ENCODE data around the gene IL15RA. TPM values are rescaled to one million over a fixed set of nuclear protein-coding genes. Genes with fewer than 3 reads are reported as not detected.

IL15RA gene
- total RNA-seq, 2 donors from 2014 or later, result 9.6 to 30.5 TPM

DNA sequence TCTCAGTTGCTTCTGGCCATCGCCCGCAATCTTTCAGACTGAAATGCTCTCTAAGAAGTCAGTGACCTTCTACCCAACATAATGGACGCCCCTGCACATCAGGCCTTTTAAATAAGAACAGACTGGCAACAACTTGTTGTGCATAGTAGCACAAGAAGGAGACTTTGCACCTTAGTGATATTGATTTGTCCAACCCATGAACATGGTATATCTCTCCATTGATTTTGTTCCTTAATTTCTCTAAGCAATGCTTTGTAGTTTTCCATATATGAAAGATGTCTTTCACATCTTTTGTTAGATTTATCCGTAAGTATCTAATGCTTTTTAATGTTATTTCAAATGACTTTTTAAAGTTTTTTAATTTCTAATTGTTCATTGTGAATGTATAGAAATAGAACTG is 4.3 kb downstream of the IL15RA start:
- no peak for DNase-seq (ENCODE audit: low spot score)
- Histone ChIP-seq H3K27ac (no peak overlapping the region), H3K4me3 (no peak overlapping the region), H3K36me3 (no peaks in the 10 kb centered on the region), H3K9me3 (no peaks in the 10 kb centered on the region), H3K27me3 (no peaks in the 10 kb centered on the region), H3K4me1 (peaks cover 0 to 28% of the 10 kb centered on the region in 2 donors)
- TF ChIP-seq, protein P1, sequence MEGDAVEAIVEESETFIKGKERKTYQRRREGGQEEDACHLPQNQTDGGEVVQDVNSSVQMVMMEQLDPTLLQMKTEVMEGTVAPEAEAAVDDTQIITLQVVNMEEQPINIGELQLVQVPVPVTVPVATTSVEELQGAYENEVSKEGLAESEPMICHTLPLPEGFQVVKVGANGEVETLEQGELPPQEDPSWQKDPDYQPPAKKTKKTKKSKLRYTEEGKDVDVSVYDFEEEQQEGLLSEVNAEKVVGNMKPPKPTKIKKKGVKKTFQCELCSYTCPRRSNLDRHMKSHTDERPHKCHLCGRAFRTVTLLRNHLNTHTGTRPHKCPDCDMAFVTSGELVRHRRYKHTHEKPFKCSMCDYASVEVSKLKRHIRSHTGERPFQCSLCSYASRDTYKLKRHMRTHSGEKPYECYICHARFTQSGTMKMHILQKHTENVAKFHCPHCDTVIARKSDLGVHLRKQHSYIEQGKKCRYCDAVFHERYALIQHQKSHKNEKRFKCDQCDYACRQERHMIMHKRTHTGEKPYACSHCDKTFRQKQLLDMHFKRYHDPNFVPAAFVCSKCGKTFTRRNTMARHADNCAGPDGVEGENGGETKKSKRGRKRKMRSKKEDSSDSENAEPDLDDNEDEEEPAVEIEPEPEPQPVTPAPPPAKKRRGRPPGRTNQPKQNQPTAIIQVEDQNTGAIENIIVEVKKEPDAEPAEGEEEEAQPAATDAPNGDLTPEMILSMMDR (IDR thresholded peaks at IDR 0.05), result no peak

DNA sequence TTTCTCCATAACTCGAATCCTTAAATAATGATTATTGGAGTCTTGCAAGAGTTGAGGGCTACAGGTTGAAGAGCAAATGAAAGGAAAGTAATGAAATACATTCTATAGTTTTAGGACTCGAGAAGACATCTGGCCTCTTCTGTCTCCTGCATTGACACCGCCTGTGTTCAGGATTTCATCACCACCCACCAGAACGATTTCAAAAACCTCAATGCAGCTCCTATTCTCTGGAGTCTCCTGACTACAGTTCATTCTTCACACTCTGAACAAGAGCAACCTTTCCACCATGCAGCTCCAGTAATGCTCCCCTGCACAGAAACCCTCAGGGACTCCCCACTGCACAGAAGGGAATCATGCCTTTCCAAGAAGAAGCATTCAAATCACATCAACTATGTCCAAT is 5.5 kb downstream of the IL15RA start:
- DNase-seq (ENCODE audit: low spot score), result peak; percentile 57
- Histone ChIP-seq H3K4me3 (no peak overlapping the region), H3K9me3 (no peaks in the 10 kb centered on the region), H3K27ac (peak overlapping the region; percentile 63 to 65), H3K4me1 (peaks cover 0 to 27% of the 10 kb centered on the region in 2 donors), H3K27me3 (no peaks in the 10 kb centered on the region), H3K36me3 (no peaks in the 10 kb centered on the region)
- TF ChIP-seq, protein P1 (IDR thresholded peaks at IDR 0.05), result no peak

DNA sequence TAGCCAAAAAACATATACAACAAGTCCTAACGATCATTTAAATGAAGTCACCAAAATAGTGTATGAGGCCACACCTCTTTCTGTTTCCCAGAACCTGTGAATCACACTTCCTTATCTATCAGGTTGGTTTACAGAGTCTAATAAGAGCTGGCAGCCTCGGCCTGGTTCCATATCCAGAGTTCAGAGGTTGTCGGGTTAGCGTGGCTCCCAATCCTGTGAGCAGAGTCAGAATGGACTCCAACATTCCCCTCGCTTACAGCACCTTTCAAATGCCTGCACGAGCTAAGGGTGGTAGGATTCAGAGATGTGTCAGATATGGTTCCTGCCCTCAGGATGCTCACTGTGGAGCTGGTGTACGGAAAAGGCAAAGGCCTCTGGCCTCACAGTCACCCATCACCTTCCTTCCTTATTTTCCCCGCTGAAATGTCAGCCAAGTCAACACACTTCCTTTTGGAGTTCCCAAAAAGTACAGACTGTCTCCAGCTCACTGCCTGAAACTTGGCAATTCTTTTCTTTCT is 6.0 kb downstream of the IL15RA start:
- Histone ChIP-seq H3K36me3 (no peaks in the 10 kb centered on the region), H3K9me3 (no peaks in the 10 kb centered on the region), H3K27me3 (no peaks in the 10 kb centered on the region), H3K4me3 (no peak overlapping the region), H3K4me1 (peaks cover 0 to 27% of the 10 kb centered on the region in 2 donors), H3K27ac (peak overlapping the region; percentile 63 to 65)
- TF ChIP-seq, protein P1 (IDR thresholded peaks at IDR 0.05), result no peak
- peak; percentile 59 for DNase-seq (ENCODE audit: low spot score)

DNA sequence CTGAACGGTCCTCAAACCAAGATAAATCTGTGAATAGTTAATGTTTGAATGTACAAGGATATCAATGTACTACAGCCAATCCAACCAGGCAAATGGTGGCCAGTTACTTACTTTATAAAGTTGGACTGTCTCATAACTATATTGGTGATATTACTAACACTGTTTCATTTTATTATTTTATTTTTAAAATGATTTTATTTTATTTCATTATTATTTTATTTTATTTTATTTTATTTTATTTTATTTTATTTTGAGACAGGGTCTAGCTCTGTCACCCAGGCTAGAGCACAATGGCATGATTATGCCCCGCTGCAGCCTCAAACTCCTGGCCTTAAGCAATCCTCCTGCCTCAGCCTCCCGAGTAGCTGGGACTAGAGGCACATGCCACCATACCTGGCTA is 6.8 kb downstream of the IL15RA start:
- Histone ChIP-seq H3K27me3 (no peaks in the 10 kb centered on the region), H3K4me3 (no peak overlapping the region), H3K9me3 (no peaks in the 10 kb centered on the region), H3K27ac (peak overlapping the region; percentile 63 to 65), H3K4me1 (peaks cover 0 to 23% of the 10 kb centered on the region in 2 donors), H3K36me3 (no peaks in the 10 kb centered on the region)
- peak; percentile 50 for DNase-seq (ENCODE audit: low spot score)
- TF ChIP-seq, protein P1 (IDR thresholded peaks at IDR 0.05), result no peak

DNA sequence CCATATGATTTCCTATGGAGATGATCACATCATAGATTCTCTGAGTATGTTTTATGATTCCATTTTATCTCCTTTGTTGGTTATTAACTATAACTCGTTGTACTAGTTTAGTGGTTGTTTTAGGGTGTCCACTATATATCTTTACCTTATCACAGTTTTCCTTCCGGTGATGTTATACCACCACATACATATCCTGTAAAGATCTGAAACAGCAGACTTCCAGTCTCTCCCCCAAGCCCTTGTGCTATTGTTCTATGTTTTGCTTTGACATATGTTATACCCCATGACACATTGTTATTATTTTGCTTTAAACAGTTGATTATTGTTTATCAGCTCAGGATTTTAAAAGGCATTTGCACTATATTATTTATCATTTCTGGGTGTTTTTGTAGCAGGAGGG is 7.3 kb downstream of the IL15RA start:
- no peaks in the 10 kb centered on the region for H3K9me3 ChIP-seq
- H3K27me3 ChIP-seq, result no peaks in the 10 kb centered on the region
- DNase-seq (ENCODE audit: low spot score), result no peak
- peak overlapping the region in 1 of 2 donors; percentile 63 for H3K27ac ChIP-seq
- H3K4me3 ChIP-seq, result no peak overlapping the region
- peaks cover 0 to 19% of the 10 kb centered on the region in 2 donors for H3K4me1 ChIP-seq
- no peaks in the 10 kb centered on the region for H3K36me3 ChIP-seq
- TF ChIP-seq, protein P1 (IDR thresholded peaks at IDR 0.05), result no peak
